GM19023 (cell line): ENCODE data around the gene CLEC5A.
A peak's percentile ranks its signal among the peaks of the same experiment; 100 is the strongest.
"Not testable (repeated sequence)": the region's sequence is repeated elsewhere in the genome, so short reads cannot be mapped to it uniquely, and the experiment has no call there.

Source experiments
- ATAC-seq: cut with Tn5 transposase; IDR thresholded peaks from one replicate; pipeline ENCODE4 v1.9.1; 2021; ENCODE audit warnings: mild to moderate bottlenecking, moderate library complexity; ENCODE audit not compliant: unreplicated experiment

CLEC5A gene

DNA sequence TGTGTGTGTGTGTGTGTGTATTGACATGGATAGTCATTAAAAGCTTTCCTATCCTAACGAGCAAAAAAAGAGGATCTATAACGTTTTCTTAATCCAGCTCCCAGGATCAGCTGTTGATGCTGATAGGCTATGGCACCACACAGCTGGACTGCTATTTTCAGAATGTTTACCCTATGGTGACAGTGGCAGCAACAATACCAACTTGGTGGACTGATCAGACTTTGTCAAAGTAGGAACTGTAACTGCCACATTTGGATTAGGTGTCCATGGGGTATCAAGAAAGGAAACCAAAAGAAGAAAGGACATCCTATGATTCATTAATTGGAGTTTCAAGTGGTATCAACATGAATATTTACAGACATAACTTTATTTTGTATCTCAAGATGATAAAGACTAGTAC is 2.7 kb upstream of the CLEC5A start:
- ATAC-seq, result no peak

DNA sequence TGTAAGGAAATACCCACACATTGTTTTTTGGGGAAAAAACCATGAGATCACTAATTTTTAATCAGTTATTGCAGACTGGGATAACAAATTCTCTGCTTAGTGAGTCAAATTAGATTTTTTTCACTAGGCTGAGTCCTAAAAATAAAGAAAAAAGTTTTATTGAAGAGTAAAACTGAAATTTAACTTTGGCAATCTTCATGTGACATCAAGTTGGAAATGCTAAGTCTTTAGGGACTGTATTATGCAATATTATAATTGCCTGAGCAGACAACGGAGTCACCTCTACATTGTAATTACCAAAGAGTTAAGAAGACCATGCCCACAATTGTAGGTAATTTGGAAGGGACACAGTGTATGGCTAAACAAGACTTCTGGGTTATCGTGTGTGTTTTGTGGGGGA is 2.2 kb upstream of the CLEC5A start:
- no peak for ATAC-seq

DNA sequence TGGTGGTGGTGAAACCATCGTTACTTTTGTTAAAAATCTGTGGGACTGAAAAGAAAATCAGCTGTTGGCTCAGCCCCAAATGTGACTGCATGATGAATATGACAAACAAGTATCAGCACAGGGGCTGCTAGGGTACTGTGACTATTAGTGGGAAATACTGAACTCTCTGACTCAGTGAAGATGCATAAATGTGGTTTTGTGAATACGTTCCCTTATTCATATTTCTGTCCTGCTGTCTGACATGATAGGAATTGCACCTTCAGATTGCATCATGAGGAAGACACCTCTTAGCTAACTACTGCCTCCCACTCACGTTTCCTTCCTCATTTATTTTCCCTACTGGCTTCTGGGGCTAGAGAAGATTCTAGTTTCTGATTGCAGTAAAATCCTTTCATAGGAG is 1.4 kb downstream of the CLEC5A start:
- no peak for ATAC-seq

GRCh38 chr7:141944811-141945210 is 2.0 kb downstream of the CLEC5A start:
- no peak for ATAC-seq

DNA sequence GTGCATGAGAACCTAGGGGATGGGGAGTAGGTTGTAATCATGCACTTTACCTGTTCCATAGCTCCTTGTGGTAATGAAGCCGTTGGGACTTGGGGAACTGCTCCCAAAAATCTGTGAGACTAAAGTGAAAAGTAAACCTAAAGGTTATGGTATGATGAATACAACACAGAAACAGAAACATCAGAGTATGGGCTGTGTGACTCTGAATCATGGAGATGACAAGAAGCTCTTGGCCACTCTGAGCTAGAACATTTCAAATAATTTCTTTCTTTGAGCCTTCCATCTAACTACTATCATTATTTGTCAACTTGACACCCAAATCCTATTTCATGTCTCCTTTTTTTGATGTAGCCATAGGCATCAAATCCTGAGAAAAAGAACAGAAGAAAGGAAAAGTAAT is 2.9 kb downstream of the CLEC5A start:
- no peak for ATAC-seq

- no peak for ATAC-seq
Measured at GRCh38 chr7:141941075-141941474, 5.7 kb downstream of the CLEC5A start.

DNA sequence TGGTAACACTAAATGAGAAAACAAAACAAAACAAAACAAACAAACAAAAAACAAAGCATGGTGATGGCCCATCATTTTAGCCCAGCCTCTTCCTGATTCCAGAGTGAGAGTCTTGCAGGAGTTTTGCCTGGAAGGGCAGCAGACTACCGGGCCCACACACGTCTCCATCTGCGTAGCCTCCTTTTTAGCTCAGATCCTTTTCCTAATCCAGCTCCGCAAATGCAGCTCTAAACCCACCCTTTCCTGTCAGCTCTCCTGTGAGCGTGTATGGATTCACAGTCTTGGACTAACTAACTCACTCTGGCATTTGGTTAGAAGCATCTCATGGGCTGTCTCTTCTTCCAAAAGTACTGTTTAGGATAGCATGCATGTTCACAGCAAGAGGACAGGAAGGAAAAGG is 16.6 kb downstream of the CLEC5A start:
- ATAC-seq, result no peak

DNA sequence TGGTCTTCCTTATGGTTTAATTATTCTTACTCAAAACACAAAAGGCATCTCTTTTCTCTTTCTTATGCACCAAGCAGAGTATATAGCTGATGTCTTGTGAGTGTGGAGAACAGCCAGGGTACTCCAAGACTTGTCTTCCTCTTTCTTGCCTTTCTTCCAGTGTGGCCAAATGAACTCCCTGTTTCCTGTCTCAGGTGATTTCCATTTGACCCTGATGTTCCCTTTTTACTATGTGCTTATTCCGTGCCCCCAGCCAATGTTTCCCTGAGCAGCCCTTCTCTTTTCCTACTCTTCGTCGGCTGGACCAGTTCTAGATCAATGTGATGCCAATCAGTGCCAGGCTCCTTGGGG is 18.0 kb downstream of the CLEC5A start:
- no peak for ATAC-seq

DNA sequence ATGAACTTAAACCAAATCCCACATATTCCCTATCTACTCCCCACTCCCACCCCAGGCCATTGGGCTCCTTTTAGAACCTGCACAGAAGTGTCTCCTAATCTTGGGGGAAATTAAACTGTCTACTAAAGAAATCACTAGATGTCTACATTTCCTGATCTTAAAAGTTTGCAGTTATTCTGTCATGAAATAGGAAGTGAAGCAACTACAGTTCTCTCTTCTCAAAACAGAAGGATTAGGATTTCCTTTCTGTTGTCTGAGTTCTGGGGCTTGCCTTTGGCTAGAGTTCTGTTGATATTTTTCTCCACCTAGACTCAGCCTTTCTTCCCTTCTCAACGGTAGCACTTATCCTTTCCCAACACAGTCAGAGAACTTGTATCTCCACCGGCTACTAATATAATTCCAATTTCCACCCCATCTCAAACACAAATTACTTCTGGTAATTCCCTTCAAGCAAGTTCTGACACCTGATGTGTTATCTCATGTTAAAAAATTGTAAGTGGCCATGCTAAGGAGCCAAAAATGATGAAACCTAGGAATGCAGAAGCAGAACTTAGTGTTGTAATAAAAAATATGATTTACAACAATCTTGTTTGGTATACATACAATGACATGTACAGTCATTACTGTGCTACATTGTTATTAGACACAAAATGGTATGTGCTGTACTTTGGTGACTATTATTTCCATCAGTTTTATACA is 18.5 kb downstream of the CLEC5A start:
- ATAC-seq, result no peak

GRCh38 chr7:141920281-141920680 is 26.5 kb downstream of the CLEC5A start:
- no peak for ATAC-seq

DNA sequence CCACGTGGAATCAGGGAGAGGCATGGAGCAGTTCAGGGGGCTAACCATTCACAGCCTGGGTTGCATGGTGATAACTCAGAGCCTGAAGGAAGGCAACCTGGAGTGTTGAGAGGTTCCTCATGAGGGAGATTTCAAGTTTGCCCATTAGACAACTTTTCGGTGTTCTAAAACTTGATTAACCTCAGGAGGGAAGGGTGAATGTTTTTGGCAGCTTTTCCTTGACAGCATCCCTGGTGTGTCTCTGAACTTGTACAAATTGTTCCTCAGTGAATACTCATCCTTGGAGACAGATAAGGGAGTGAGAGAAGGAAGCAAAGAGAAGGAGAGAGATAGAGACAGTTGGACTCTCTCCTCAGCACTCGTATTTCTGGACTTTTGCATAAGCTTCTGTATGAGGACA is 30.7 kb downstream of the CLEC5A start, which contains the start of gene OR9A4:
Gene OR9A4, plus strand, starts transcription at position 301 of the 400 bp plus-strand sequence. CDS start 2,477 bp downstream, outside the sequence.
- no peak for ATAC-seq

GRCh38 chr7:141915565-141915964 is 31.2 kb downstream of the CLEC5A start:
- no peak for ATAC-seq

DNA sequence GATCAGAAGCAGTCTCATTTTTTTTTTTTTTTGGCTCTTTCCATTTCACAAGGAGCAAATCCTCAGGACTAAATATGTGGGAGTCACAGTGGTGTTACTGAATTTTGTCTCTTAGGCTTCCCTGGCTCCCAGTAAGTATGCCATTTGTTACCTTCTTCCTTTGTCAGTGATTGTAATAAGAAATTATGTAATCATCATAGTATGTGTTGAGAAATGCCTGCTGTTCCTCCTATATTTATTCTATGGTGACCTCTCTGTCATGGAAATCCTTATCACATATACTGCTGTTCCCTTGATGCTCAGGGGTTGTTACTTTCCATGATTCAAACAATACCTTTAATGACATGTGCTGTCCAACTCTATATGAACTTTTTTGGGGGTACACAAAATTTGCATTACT is 35.4 kb downstream of the CLEC5A start:
- ATAC-seq, result no peak

DNA sequence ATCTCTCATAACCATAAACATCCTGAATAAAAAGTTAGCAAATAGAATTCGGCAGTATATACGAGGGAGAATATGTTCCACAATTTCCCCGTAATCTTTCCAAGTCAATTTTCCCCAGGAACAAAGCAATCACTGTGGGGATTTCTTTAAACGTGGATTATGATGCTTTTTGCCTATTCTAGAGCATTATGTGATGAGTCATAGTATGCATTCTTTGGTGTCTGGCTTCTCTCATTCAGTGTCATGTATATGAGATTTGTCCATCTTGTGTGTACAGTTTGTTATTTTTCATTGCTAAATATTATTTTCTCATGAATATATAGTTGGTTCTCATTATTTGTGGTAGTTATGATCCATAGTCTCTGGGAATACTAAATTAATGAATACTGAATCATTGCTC is 40.5 kb downstream of the CLEC5A start:
- ATAC-seq, result no peak

DNA sequence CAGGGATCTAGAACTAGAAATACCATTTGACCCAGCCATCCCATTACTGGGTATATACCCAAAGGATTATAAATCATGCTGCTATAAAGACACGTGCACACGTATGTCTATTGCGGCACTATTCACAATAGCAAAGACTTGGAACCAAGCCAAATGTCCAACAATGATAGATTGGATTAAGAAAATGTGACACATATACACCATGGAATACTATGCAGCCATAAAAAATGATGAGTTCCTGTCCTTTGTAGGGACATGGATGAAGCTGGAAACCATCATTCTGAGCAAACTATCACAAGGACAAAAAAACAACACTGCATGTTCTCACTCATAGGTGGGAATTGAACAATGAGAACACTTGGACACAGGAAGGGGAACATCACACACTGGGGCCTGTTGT is 47.4 kb downstream of the CLEC5A start:
- not testable (repeated sequence) for ATAC-seq

GRCh38 chr7:141891336-141891735 is 55.4 kb downstream of the CLEC5A start:
- ATAC-seq, result no peak

GRCh38 chr7:141889321-141889720 is 57.5 kb downstream of the CLEC5A start:
- no peak for ATAC-seq

GRCh38 chr7:141884539-141885225 is 62.1 kb downstream of the CLEC5A start:
- peak; percentile 73 for ATAC-seq

DNA sequence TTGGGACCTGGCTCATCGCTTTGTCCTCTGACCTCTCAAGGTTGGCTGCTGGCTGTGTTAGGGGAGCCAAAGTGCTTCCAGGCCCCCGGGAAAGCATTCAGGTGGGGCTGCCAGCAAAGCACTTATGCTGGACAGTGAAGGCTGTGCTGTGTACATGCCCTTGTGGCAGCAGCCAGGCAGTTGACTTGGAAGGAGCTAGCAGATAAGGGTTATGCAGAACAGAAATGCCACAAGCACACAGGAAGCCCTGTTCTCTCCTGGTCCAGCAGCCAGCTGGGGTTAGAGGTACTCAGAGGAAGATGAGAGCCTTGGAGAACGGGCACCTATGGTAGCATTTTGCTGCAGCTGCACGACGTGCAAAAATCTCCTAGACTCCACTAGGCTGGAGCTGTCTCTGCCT is 65.8 kb downstream of the CLEC5A start:
- ATAC-seq, result no peak

GRCh38 chr7:141877365-141877764 is 69.4 kb downstream of the CLEC5A start:
- no peak for ATAC-seq
